Measurements from ENCODE around the gene REN. TPM values are rescaled to one million over a fixed set of nuclear protein-coding genes. Genes with fewer than 3 reads are reported as not detected.

The REN gene
- total RNA-seq, 3 donors from 2014 or later = 0.26 to 0.87 TPM; not detected in 1

GRCh38 chr1:204136814-204137213 is 29.3 kb downstream of the REN start:
- H3K4me3 ChIP-seq = no peak overlapping the region
- H3K36me3 ChIP-seq (ENCODE audit: low read depth) = no peaks in the 10 kb centered on the region
- TF ChIP-seq CTCF (IDR thresholded peaks at IDR 0.05) = no peak
- intact Hi-C loops (cut with DNase I, micrococcal nuclease) = no loop called here
- no peaks in the 10 kb centered on the region for H3K4me1 ChIP-seq (ENCODE audit: low read depth)
- no peak for DNase-seq
- no peak for ATAC-seq
- H3K9me3 ChIP-seq = no peaks in the 10 kb centered on the region

GRCh38 chr1:204134103-204134502 is 32.0 kb downstream of the REN start:
- DNase-seq (no peak), ATAC-seq (no peak)
- Histone ChIP-seq H3K4me1 (ENCODE audit: low read depth) (no peaks in the 10 kb centered on the region), H3K4me3 (no peak overlapping the region), H3K9me3 (no peaks in the 10 kb centered on the region), H3K36me3 (ENCODE audit: low read depth) (no peaks in the 10 kb centered on the region)
- intact Hi-C loops (cut with DNase I, micrococcal nuclease) = no loop called here
- TF ChIP-seq CTCF (IDR thresholded peaks at IDR 0.05) = no peak

GRCh38 chr1:204132718-204133117 is 33.4 kb downstream of the REN start:
- DNase-seq (no peak), ATAC-seq (no peak)
- Histone ChIP-seq H3K4me1 (ENCODE audit: low read depth) (no peaks in the 10 kb centered on the region), H3K4me3 (no peak overlapping the region), H3K9me3 (no peaks in the 10 kb centered on the region), H3K36me3 (ENCODE audit: low read depth) (no peaks in the 10 kb centered on the region)
- TF ChIP-seq CTCF (IDR thresholded peaks at IDR 0.05) = no peak
- intact Hi-C loops (cut with DNase I, micrococcal nuclease) = no loop called here

GRCh38 chr1:204131978-204132377 is 34.2 kb downstream of the REN start:
- no peak overlapping the region for H3K4me3 ChIP-seq
- ATAC-seq (no peak), DNase-seq (no peak)
- intact Hi-C loops (cut with DNase I, micrococcal nuclease) = no loop called here
- no peak for TF ChIP-seq CTCF (IDR thresholded peaks at IDR 0.05)
- H3K9me3 ChIP-seq = no peaks in the 10 kb centered on the region
- H3K36me3 ChIP-seq (ENCODE audit: low read depth) = no peaks in the 10 kb centered on the region
- H3K4me1 ChIP-seq (ENCODE audit: low read depth) = no peaks in the 10 kb centered on the region

GRCh38 chr1:204130981-204131892 is 34.9 kb downstream of the REN start:
- intact Hi-C loops (cut with DNase I, micrococcal nuclease) = no loop called here
- no peaks in the 10 kb centered on the region for H3K4me1 ChIP-seq (ENCODE audit: low read depth)
- no peak for ATAC-seq
- no peak for TF ChIP-seq CTCF (IDR thresholded peaks at IDR 0.05)
- H3K4me3 ChIP-seq = no peak overlapping the region
- no peak for DNase-seq
- H3K36me3 ChIP-seq (ENCODE audit: low read depth) = no peaks in the 10 kb centered on the region
- no peaks in the 10 kb centered on the region for H3K9me3 ChIP-seq
